Activated naive CD8-positive, alpha-beta T cell treated with anti-CD3 and anti-CD28 coated beads, Interleukin-2, amount 50 U/mL, for 24 hours (primary cell): ENCODE measurements around the gene SPRR2B.
"Not testable (repeated sequence)": the region's sequence is repeated elsewhere in the genome, so short reads cannot be mapped to it uniquely, and the experiment has no call there.

Source experiments
- ATAC-seq: fragments of 150-1000 bp; cut with Tn5 transposase; one replicate; pipeline ENCODE4 v1.10.0; 2021
- DNase-seq: peaks from one replicate; pipeline ENCODE4 v3.0.0; 2021
- H3K27ac Mint-ChIP-seq: one replicate; pipeline ENCODE4 v1.8.0; 2021; ENCODE audit warnings: mild to moderate bottlenecking, mixed read lengths
- H3K27me3 Mint-ChIP-seq: one replicate; pipeline ENCODE4 v1.8.0; 2021; ENCODE audit warnings: mixed read lengths
- H3K36me3 Mint-ChIP-seq: one replicate; pipeline ENCODE4 v1.8.0; 2021; ENCODE audit warnings: low read depth, mixed read lengths
- H3K4me1 Mint-ChIP-seq: one replicate; pipeline ENCODE4 v1.8.0; 2021; ENCODE audit warnings: mixed read lengths
- H3K4me3 Mint-ChIP-seq: one replicate; pipeline ENCODE4 v1.8.0; 2021; ENCODE audit warnings: mild to moderate bottlenecking, moderate library complexity, mixed read lengths
- H3K9me3 Mint-ChIP-seq: one replicate; pipeline ENCODE4 v1.8.0; 2021; ENCODE audit warnings: mixed read lengths

Gene SPRR2B

DNA sequence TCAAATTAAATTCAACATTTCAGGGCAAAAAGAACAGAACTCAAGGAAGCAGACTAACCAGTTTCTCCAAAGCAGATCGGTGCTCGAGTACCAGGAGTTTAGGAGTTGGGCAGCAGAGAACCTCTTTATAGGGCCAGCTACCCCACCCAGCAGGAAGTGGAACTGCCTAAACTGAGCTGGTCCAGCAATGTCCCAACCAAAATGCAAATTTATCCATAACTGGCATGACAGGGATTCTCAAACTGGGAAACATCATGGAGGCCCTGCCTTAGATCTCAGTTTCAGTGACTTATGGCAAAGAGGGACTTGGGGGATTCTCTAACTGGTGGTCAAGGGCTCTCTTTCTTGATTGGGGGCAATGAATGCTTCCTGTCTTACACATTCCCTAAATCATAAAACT is at the start of gene SPRR2B:
Gene SPRR2B, minus strand, starts transcription at position 101 of the 400 bp plus-strand sequence. CDS start 772 bp downstream, outside the sequence.
- no peak within 1 kb of the TSS for H3K27ac Mint-ChIP-seq
- no peaks in the 10 kb centered on the region for H3K9me3 Mint-ChIP-seq
- ATAC-seq (no peak), DNase-seq (no peak)
- no peaks in the 10 kb centered on the region for H3K4me1 Mint-ChIP-seq
- no peak within 1 kb of the TSS for H3K4me3 Mint-ChIP-seq
- no peaks in the 10 kb centered on the region for H3K36me3 Mint-ChIP-seq
- H3K27me3 Mint-ChIP-seq = peaks cover 8% of the 10 kb centered on the region

- Mint-ChIP-seq H3K4me1 (no peaks in the 10 kb centered on the region), H3K27ac (no peak overlapping the region), H3K9me3 (peaks cover 17% of the 10 kb centered on the region), H3K36me3 (no peaks in the 10 kb centered on the region), H3K27me3 (no peaks in the 10 kb centered on the region), H3K4me3 (no peak overlapping the region)
- DNase-seq = no peak
- ATAC-seq = no peak
These were observed 49.5 kb upstream of the SPRR2B start for GRCh38 chr1:153120945-153121344.

DNA sequence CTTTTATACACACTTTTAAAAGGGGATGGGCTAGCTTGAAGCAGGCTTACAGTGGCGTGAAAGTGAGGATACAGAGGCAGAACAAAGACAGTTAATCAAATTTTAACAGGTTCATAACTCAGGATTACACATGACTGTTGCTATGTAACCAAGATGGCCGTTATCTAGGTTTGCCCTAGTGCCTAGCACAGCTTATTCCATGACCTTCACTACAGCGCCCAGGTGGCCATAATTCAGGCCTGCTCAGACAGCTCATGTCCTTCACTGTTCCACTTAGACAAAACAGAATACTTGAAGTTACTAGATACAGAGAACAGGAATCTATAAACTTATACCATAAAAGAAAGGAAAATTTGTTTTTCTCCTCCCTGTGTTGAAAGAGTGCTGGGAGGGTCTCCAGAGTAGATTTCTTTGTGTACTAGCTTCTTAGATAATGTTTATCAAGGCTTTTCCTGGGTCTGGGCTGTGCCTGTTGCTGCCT is 48.1 kb upstream of the SPRR2B start:
- Mint-ChIP-seq H3K4me3 (no peak overlapping the region), H3K36me3 (no peaks in the 10 kb centered on the region), H3K27me3 (peaks cover 6% of the 10 kb centered on the region), H3K4me1 (no peaks in the 10 kb centered on the region), H3K9me3 (peaks cover 3% of the 10 kb centered on the region), H3K27ac (no peak overlapping the region)
- no peak for DNase-seq
- ATAC-seq = no peak

DNA sequence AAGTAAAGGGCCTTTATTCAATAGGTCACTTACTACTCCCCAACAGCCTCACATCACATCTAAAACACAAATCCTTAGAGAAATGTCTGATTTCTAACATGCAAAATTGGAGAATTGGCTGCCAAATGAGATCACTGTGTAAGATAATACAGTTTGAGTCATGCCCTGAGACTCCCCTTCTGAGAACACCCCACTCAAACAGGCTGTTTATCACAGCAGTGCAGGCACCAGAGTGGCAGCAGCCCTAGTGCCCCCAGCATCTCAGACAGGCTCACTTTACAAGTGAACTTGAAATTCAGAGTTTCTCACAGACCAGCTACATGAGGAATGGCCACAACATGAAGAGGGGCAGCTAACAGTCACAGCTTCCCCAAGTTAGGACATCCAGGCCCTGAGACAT is 43.9 kb upstream of the SPRR2B start:
- not testable (repeated sequence) for DNase-seq, H3K27ac Mint-ChIP-seq, H3K4me1 Mint-ChIP-seq, H3K4me3 Mint-ChIP-seq, H3K9me3 Mint-ChIP-seq, H3K27me3 Mint-ChIP-seq, ATAC-seq, H3K36me3 Mint-ChIP-seq

DNA sequence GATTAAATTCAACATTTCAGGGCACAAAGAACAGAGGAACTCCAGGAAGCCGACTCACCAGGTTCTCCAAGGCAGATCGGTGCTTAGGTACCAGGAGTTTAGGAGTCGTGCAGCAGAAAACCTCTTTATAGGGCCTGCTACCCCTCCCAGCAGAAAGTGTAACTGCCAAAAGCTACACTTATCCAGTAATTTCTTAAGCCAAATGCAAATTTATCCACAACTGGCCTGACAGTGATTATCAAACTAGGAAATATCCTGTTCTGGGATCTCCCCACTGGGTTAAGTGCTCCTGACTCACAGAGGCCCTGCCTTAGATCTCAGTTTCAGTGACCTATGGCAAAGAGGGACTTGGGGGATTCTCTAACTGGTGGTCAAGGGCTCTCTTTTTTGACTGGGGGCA is 42.0 kb upstream of the SPRR2B start, which contains the start of gene SPRR2F:
Gene SPRR2F, minus strand, starts transcription at position 101 of the 400 bp plus-strand sequence. CDS start 783 bp downstream, outside the sequence.
- Mint-ChIP-seq H3K4me1 (no peaks in the 10 kb centered on the region), H3K36me3 (no peaks in the 10 kb centered on the region), H3K9me3 (no peaks in the 10 kb centered on the region), H3K4me3 (no peak within 1 kb of the TSS), H3K27me3 (peaks cover 6% of the 10 kb centered on the region), H3K27ac (no peak within 1 kb of the TSS)
- no peak for ATAC-seq
- no peak for DNase-seq

DNA sequence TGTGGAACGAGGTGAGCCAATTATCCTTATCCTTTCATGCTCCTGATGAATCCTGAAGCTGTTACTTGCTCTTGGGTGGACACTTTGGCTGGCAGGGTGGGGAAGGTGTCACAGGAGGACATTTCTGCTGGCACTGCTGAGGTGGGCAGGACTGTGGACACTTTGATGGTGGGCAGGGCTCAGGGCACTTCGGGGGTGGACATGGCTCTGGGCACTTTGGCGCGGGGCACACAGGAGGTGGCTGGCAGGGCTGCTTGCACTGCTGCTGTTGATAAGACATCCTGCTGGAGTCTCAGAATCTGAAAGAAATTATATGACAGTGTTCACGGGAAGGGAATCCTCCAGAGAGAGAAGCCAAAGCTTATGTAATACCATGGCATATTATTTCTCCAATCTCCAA is 41.0 kb upstream of the SPRR2B start:
- not testable (repeated sequence) for H3K27me3 Mint-ChIP-seq, H3K4me3 Mint-ChIP-seq, ATAC-seq, H3K36me3 Mint-ChIP-seq, H3K9me3 Mint-ChIP-seq, DNase-seq, H3K27ac Mint-ChIP-seq, H3K4me1 Mint-ChIP-seq

GRCh38 chr1:153100245-153100644 is 28.8 kb upstream of the SPRR2B start:
- H3K4me3 Mint-ChIP-seq = no peak overlapping the region

DNA sequence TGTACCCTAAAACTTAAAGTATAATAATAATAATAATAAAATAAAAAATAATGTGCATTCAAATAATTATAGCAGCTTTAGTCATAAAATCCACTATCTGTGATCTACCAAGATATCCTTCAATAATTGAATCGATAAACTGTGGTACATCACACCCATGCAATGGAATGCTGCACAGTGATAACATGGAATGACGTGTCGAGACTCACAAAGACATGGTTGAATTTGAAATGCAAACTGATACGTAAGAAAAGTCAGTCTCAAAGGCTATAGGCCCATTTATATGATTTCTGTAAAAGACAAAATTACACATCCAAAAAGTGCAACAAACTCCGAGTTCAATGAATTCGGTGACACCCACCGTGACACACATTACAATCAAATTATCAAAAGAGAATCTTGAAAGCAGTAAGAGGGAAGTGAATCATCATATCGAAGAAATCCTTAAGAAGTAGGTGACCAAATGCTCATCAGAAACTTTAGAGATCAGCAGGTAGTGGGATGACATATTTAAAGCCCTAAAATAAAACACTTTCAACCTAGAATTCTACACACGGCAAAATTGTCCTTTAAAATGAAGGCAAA is 28.1 kb upstream of the SPRR2B start:
- Mint-ChIP-seq H3K36me3 (no peaks in the 10 kb centered on the region), H3K4me3 (no peak overlapping the region), H3K9me3 (no peaks in the 10 kb centered on the region), H3K4me1 (no peaks in the 10 kb centered on the region), H3K27ac (no peak overlapping the region), H3K27me3 (peaks cover 20% of the 10 kb centered on the region)
- ATAC-seq (no peak), DNase-seq (no peak)

More at GRCh38 chr1:153100245-153100644, 28.8 kb upstream of the SPRR2B start:
- Mint-ChIP-seq H3K27ac (no peak overlapping the region), H3K9me3 (no peaks in the 10 kb centered on the region), H3K4me1 (no peaks in the 10 kb centered on the region), H3K27me3 (peaks cover 23% of the 10 kb centered on the region), H3K36me3 (no peaks in the 10 kb centered on the region)
- DNase-seq (no peak), ATAC-seq (no peak)

DNA sequence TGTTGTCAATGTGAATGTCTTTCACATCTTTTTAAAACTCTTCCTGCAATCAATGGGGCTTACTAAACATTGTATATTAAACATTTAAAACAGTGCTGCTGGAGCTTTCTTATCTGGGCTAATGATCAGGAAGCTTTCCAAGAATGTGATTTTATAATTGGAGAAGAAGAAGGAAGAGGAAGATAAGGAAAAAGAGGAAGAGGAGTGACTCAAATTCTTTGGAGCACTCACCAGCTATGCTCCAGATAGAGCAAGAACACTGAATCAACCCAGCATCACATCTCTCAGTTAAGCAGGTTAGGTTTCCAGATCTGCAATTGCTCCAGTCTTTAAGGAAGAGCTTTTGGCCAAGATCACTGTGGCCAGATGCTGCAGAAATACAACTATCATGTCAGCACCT is 24.4 kb upstream of the SPRR2B start:
- Mint-ChIP-seq H3K27me3 (peaks cover 17% of the 10 kb centered on the region), H3K9me3 (no peaks in the 10 kb centered on the region), H3K4me1 (no peaks in the 10 kb centered on the region), H3K27ac (no peak overlapping the region), H3K4me3 (no peak overlapping the region), H3K36me3 (no peaks in the 10 kb centered on the region)
- no peak for DNase-seq
- ATAC-seq = no peak

- H3K4me3 Mint-ChIP-seq = no peak within 1 kb of the TSS
- H3K36me3 Mint-ChIP-seq = no peaks in the 10 kb centered on the region
- DNase-seq (no peak), ATAC-seq (no peak)
- peaks cover 15% of the 10 kb centered on the region for H3K27me3 Mint-ChIP-seq
- no peaks in the 10 kb centered on the region for H3K9me3 Mint-ChIP-seq
- no peaks in the 10 kb centered on the region for H3K4me1 Mint-ChIP-seq
- H3K27ac Mint-ChIP-seq = no peak within 1 kb of the TSS
These were observed 23.0 kb upstream of the SPRR2B start, which contains the start of gene SPRR2E for GRCh38 chr1:153094426-153094825. Gene SPRR2E, minus strand, starts transcription at chr1:153094526. Its CDS starts 775 bp downstream, at chr1:153093751.

DNA sequence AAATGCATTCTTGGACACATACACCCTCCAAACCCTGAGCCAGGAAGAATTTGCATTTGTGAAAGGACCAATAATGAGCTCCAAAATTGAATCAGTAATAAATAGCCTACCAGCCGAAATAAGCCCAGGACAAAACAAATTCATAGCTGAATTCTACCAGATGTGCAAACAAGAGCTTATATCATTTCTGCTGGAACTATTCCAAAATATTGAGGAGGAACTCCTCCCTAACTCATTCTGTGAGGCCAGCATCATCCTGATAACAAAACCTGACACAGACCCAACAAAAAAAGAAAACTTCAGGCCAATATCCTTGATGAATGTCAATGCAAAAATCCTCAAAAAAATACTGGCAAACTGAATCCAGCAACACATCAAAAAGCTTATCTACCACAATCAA is 16.2 kb upstream of the SPRR2B start:
- Mint-ChIP-seq H3K27me3 (peaks cover 18% of the 10 kb centered on the region), H3K9me3 (no peaks in the 10 kb centered on the region), H3K36me3 (no peaks in the 10 kb centered on the region), H3K27ac (no peak overlapping the region), H3K4me1 (no peaks in the 10 kb centered on the region), H3K4me3 (no peak overlapping the region)
- DNase-seq (no peak), ATAC-seq (no peak)

DNA sequence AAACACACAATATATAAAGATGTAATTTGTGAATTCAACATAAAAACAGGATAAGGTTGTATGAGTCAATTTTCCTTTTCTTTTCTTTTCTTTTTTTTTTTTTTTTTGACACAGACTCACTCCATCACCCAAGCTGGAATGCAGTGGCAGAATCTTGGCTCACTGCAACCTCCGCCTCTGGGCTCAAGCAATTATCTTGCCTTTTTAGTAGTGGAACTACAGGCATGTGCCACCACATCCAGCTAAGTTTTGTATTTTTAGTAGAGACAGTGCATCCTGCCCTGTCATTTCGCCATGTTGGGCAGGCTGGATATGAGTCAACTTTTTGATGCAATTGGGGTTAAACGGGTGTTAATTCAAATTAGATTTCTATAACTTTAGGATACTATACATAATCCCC is 10.3 kb upstream of the SPRR2B start:
- no peaks in the 10 kb centered on the region for H3K36me3 Mint-ChIP-seq
- H3K27me3 Mint-ChIP-seq = peaks cover 31% of the 10 kb centered on the region
- no peak for ATAC-seq

DNA sequence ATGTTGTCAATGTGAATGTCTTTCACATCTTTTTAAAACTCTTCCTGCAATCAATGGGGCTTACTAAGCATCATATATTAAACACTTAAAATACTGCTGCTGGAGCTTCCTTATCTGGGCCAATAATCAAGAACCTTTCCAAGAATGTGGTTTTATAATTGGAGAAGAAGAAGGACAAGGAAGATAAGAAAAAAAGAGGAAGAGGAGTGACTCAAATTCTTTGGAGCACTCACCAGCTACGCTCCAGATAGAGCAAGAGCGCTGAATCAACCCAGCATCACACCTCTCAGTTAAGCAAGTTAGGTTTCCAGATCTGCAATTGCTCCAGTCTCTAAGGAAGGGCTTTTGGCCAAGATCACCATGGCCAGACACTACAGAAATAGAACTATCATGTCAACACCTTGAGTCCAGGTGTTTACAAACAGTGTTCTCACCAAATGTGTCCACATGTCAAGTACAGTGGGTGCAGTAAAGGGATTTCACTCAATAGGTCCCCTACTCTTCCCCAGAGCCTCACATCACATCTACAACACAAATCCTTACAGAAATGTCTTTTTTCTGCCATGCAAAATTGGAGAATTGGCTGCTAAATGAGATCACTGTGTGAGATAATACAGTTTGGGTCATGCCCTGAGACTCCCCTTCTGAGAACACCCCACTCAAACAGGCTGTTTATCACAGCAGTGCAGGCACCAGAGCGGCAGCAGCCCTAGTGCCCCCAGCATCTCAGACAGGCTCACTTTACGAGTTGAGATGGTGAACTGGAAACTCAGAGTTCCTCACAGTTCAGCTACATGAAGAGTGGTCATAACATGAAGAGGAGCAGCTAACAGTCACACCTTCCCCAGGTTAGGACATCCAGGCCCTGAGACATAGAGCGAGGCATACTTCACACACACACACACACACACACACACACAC is 1.7 kb upstream of the SPRR2B start:
- H3K9me3 Mint-ChIP-seq = peaks cover 3% of the 10 kb centered on the region
- DNase-seq (no peak), ATAC-seq (no peak)
- H3K36me3 Mint-ChIP-seq = no peaks in the 10 kb centered on the region
- peaks cover 10% of the 10 kb centered on the region for H3K27me3 Mint-ChIP-seq
- H3K4me1 Mint-ChIP-seq = no peaks in the 10 kb centered on the region
- H3K27ac Mint-ChIP-seq = no peak overlapping the region
- no peak overlapping the region for H3K4me3 Mint-ChIP-seq

More for the DNA sequence above, 10.3 kb upstream of the SPRR2B start:
- Mint-ChIP-seq H3K4me3 (no peak overlapping the region), H3K4me1 (no peaks in the 10 kb centered on the region), H3K27ac (no peak overlapping the region), H3K9me3 (peaks cover 10% of the 10 kb centered on the region)
- no peak for DNase-seq

GRCh38 chr1:153070243-153070642 is 1.2 kb downstream of the SPRR2B start:
- H3K4me3 Mint-ChIP-seq = no peak overlapping the region

More at GRCh38 chr1:153070243-153070642, 1.2 kb downstream of the SPRR2B start:
- Mint-ChIP-seq H3K27ac (no peak overlapping the region), H3K4me1 (no peaks in the 10 kb centered on the region), H3K27me3 (peaks cover 13% of the 10 kb centered on the region), H3K9me3 (no peaks in the 10 kb centered on the region), H3K36me3 (no peaks in the 10 kb centered on the region)
- no peak for ATAC-seq
- no peak for DNase-seq
